Measurements from ENCODE around the gene TCF7.
"Not testable (repeated sequence)": the region's sequence is repeated elsewhere in the genome, so short reads cannot be mapped to it uniquely, and the experiment has no call there.

The TCF7 gene

GRCh38 chr5:134145041-134145757, 30.7 kb downstream of the TCF7 start:
- no peak for DNase-seq (ENCODE audit: low read depth)

DNA sequence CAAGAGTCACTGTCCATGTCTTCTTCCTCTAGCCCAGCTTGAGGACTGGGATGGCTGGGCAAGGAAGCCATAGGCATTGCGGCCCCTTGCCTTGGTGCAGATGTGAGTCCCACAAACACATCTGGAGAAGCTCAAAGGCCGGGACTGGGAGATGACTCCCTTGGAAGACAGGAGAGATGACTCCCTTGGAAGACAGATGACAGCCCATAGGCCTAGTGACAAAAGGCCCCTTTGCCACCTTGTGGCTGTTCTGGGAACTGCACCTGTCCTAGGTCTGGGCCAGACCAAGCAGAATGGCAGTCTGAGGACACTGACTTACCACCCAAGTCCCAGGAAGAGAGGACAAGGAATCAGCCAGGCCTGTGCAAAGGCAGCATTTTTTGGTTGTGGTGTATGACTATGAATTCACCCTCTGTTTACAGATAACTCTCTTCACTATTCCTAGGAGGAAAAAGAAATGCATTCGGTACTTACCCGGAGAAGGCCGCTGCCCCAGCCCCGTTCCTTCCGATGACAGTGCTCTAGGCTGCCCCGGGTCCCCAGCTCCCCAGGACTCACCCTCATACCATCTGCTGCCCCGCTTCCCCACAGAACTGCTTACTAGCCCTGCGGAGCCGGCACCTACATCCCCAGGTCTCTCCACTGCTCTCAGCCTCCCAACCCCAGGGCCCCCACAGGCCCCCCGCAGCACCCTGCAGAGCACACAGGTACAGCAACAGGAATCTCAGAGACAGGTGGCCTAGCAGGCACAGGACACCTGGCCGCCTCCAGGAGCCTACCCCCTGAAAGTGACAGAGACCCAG, 31.5 kb downstream of the TCF7 start:
- peak; percentile 74 for DNase-seq (ENCODE audit: low read depth)

GRCh38 chr5:134146651-134147518, 32.4 kb downstream of the TCF7 start:
- no peak for DNase-seq (ENCODE audit: low read depth)

DNA sequence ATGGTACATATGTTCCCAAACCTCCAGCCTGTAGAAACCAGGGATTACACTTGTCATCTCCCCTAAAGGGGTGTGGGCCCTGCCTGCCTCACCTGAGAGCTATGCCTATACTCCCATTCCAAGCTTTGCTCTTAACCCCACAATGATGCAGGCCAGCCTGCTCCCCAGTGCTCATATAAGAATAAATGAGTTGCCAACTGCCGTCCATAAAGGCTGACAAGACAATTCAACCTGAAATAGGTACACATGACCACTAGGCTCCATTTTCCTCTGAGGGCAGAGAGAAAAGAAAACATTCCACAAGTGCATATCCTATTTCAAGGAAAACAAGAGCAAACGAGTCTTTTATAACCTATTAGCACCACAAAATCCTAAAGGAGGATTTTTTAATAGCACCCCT, 33.8 kb downstream of the TCF7 start:
- DNase-seq (ENCODE audit: low read depth): no peak

DNA sequence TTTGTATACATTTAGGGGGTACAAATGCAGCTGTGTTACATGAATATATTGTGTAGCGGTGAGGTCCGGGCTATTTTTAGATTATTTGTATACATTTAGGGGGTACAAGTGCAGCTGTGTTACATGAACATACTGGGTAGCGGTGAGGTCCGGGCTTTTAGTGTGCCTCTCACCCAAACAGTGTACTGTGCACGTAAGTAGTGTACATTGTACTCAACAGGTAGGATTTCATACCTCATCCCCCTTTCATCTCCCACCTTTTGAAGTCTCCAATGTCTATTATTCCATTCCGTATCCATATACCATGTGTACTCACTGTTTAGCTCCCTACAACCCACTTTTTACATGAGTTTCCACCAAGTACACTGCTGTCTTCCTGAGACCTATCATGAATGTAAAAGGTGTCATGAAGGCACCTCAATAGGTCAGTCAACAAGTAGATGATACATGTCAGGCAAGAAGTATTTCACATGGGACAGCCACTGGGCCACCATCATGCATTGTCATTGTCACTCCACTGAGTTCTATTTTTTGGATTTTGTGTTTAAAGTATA, 34.6 kb downstream of the TCF7 start:
- DNase-seq (ENCODE audit: low read depth): no peak

- no peak for DNase-seq (ENCODE audit: low read depth)
Measured at GRCh38 chr5:134149571-134150303, 35.3 kb downstream of the TCF7 start.

- no peak for DNase-seq (ENCODE audit: low read depth)
Measured at GRCh38 chr5:134151723-134152122, 37.2 kb downstream of the TCF7 start.

DNA sequence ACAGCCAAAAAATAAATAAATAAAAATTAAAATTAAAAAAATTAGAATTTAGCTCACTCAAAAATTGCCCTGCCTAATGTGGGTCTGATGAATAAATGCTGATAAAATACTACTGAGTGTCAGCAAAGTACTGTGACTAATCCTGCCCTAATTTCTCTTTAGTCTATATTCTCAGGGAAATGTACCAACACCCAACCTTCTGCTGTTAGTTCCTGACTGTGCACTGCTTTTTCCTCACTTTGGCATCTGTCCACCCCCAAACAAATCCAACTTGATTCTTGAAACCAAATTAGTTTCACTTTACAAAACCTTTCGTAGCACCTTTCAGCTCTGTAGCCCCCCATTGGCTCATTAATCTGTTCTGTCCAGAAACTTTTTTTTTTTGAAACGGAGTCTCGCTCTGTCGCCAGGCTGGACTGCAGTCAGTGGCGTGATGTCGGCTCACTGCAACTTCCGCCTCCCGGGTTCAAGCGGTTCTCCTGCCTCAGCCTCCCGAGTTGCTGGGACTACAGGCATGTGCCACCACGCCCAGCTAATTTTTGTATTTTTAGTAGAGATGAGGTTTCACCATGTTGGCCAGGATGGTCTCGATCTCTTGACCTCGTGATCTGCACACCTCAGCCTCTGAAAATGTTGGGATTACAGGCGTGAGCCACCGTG, 37.8 kb downstream of the TCF7 start:
- not testable (repeated sequence) for DNase-seq (ENCODE audit: low read depth)

DNA sequence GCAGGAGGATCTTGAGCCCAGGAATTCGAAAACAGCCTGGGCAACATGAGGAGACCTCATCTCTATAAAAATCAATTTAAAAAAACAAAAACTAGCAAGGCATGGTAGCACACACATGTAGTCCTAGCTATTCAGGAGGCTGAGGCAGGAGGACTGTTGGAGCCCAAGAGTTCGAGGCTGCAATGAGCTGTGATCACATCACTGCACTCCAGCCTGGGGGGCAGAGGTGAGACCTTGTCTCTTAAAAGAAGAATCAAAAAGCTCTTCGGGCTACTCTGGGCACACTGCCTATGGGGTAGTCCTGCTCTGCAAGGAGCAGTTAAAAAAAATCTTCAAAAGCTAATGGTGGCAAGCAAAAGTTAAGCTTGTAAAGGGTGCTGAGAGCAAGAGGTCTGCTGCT, 38.8 kb downstream of the TCF7 start:
- no peak for DNase-seq (ENCODE audit: low read depth)

GRCh38 chr5:134153657-134154056, 39.2 kb downstream of the TCF7 start:
- DNase-seq (ENCODE audit: low read depth): no peak

- DNase-seq (ENCODE audit: low read depth): no peak
Measured at GRCh38 chr5:134161513-134162395, 47.3 kb downstream of the TCF7 start.

DNA sequence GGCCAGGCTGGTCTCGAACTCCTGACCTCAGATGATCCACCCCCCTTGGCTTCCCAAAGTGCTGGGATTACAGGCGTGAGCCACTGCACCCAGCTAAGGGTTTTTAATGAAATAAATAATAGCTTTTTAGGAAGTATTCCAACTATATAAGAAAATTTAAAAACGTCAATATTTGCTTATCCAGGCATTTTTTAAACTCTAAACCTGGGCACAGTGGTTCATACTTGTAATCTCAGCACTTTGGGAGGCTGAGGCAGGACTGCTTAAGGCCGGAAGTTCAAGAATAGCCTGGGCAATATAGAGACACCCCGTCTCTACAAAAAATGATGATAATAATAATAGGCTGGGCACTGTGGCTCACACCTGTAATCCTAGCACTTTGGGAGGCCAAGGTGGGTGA, 48.1 kb downstream of the TCF7 start:
- DNase-seq (ENCODE audit: low read depth): no peak

DNA sequence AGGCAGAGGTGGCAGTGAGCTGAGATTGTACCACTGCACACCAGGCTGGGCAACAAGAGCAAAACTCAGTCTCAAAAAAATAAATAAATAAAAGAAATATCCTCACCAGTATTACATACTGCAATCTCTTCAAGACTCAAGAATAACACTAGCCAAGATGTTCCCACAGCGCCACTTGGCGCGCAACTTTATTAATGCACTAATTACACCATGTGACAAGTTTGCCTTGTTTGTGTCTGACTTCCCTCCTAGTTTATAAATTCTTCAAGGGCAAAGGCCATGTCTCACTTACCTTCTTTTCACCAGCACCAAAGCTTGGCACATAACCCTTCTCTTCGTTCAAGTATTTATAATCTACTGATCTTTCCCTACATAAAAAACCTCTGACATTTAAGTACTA, 57.5 kb downstream of the TCF7 start:
- no peak for DNase-seq (ENCODE audit: low read depth)

DNA sequence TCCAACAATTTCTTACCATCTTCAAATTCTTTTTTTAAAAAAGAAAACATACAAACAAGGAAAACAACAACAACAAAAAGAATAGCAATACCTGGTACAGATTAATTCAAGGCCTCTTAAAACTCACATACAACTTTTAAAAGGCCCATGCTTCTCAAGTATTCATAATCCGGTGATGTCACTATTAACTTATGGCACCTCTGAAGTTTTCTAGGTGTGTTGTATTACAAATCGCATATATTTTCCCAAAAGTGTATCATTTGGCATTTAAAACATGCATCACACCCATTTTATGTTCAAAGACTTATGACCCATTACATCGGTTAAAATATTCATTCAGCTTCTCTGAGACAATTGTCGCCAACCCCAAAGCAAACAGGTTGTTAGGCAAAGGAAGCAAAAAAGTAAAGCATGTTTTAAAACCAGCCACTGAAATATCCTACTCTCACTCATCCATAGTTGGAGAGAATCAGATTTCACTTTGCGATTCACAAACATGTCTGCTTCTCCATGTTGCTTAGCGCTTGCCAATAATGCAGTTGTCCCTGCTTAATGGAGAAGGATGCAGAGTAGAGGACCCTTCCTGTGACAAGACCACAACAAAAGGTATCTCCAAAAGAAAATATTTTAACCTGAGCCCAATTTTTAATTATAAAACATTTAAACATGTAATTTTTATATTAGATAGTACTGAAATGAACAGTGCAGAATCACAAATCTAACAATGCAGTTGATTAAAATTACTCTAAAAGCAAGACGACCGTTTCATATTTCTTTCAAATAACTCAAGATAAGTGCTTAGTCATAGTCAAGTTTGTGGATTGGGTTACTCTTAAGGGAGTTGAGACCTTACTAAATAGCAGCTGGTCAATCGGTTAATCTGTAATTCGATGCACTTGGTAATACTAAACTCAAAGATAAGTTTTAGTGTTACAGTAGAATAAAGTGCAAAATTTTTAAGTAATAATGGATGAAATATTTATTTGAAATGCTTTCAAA, 60.7 kb downstream of the TCF7 start:
- no peak for DNase-seq (ENCODE audit: low read depth)

- DNase-seq (ENCODE audit: low read depth): no peak
Measured at GRCh38 chr5:134175921-134176510, 61.5 kb downstream of the TCF7 start.

DNA sequence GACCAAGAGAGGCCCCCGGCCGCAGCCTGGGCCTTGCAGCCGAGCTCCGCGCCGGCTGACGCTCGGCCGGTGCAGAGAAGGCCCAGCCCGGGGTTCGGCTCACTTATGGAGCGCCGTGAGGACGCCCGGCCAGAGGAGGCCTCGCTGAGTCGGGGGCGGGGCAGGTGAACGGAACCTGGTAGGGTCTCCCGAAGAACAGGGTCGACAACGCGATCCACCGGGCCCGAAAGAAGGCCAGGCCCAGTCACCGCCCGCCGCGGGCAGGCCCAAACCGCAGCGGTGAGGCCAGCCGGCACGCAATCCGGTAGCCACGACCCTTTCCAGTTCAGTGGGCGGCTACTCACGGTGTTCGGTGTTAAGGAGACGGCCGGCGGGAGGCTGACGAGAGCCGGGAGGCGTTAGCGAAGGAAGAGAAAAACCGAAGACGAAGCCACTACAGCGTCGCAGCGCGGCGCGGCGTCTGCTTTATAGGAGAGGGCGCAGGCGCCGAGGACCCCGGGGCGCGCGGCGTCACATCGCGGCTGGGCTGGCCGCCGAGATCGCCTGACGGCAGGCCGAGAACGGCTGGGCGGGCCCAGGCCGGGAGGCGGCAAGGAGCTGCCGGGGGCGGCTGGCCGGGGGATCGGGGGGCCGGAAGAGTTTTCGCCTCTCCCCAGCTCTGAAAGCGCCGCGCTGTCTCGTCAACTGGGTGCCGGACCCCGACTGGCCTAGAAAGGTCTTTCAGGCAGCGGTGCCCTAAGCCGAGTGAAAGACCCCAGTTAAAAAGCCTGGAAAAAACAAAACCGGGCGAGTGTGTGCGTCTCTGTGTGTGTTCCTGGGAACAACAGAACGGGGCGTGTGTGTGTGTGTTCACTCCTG, 62.3 kb downstream of the TCF7 start, which contains the start of gene SKP1:
SKP1 (minus strand) TSS at position 440 of the 858 bp plus-strand sequence. CDS start 2,928 bp downstream, outside the sequence.
- DNase-seq (ENCODE audit: low read depth): peak; percentile 84

Data from activated T-cell treated with anti-CD3 and anti-CD28 coated beads for 48 hours (primary cell).